Left cardiac atrium (tissue), 4 donors: ENCODE results near the gene ZDBF2. TPM values are rescaled to one million over a fixed set of nuclear protein-coding genes. Genes with fewer than 3 reads are reported as not detected.
"Not testable (repeated sequence)": the region's sequence is repeated elsewhere in the genome, so short reads cannot be mapped to it uniquely, and the experiment has no call there.

Source experiments
- ATAC-seq, 2 donors: fragments of 200-7000 bp; cut with Tn5 transposase; one replicate each; pipeline ENCODE4 v1.9.1; 2020; ENCODE audit warnings: mild to moderate bottlenecking in 2 of 2, moderate library complexity in 2 of 2
- DNase-seq: peaks from one replicate; pipeline ENCODE4 v3.0.0-alpha.2; 2020
- intact Hi-C, 2 donors: fragments of 100-400 bp; cut with DNase I; formaldehyde crosslinking; loops; one replicate each; pipeline versions ENCODE4 v1.14.1 to v1.15.1; 2022 to 2023
- total RNA-seq, 2 donors: library from RNA; stranded (reverse); fragmentation: NEBNext Ultra II Directional; extraction: Animal tissue kit (Norgen Biotek cat#: 25700); gene quantifications; one replicate each; pipeline ENCODE4 v1.2.1, GENCODE V29; 2021
- donor health status: DM: no; HTN: yes; CAD: no.
- donor health status: DM: no; HTN: yes; CAD: no; lungs with severe emphysema.
- donor health status: DM: yes; HTN: yes; CAD: no.
- donor health status: Dilated cardiomyopathy.

The ZDBF2 gene
- total RNA-seq, 2 donors from 2014 or later = 8.5 to 10.4 TPM

DNA sequence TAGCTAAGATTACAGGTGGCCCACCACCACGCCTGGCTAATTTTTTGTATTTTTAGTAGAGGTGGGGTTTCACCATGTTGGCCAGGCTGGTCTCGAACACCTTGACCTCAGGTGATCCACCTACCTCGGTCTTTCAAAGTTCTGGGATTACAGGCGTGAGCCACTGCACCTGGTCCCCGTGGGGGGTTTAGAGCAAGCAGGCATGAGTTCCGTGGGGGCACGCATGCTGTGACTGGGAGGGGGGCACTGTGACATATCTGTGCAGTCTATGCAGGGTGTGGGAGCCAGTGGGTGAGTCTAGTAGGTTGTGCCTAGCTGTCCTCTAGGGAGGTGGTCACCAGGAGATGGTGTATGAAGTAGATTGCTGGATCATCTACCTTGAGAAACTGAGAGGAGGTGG, 16.6 kb upstream of the ZDBF2 start:
- no peak for ATAC-seq
- no peak for DNase-seq
- intact Hi-C loops = no loop called here

DNA sequence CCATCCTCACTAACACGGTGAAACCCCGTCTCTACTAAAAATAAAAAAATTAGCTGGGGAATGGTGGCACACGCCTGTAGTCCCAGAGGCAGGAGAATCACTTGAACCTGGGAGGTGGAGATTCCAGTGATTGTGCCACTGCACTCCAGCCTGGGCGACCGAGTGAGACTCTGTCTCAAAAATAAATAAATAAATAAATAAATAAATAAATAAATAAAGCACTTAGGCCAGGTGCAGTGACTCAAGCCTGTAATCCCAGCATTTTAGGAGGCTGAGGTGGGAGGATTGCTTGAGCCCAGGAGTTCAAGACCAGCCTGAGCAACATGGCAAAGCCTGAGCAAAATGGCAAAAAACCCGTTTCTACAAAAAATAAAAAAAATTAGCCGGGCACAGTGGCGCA, 15.8 kb upstream of the ZDBF2 start:
- DNase-seq, ATAC-seq, intact Hi-C loops: not testable (repeated sequence)

DNA sequence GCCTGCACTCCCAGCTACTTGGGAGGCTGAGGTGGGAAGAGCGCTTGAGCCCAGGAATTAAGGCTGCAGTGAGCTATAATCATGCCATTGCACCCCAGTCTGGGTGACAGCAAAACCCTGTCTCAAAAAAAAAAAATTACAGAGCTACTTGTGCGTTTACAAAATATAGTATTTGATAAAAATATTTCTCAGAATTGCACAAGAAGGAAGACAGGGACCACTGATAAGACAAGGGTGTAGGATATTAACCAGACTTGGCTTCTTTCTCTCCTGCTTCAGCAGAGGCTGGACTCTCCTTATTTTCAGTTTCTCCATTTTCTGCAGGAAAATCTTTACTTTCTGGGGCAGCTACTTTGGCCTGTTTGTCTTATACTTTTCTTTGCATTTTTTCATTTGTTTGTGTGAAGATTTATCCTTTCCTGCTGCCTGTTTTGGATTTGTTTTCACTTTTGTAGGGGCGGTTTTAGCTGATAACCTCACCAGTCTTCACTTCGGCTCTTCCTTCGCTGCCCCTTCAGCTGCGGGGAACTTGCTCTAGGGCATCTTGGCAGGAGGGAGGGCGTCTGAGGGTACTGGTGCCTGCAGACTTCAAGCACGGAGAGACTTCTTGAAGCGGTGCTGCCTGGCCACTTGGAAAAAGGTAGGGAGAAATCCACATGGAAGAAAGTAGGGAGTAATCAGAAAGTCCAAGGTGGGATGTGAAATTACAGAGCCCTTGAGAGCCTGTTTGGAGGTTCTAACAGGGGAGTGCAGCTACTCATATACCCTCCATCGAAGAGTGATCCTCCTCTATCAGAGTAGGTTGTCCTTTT, 14.9 kb upstream of the ZDBF2 start:
- no peak for DNase-seq
- ATAC-seq = no peak
- intact Hi-C loops = no loop called here

DNA sequence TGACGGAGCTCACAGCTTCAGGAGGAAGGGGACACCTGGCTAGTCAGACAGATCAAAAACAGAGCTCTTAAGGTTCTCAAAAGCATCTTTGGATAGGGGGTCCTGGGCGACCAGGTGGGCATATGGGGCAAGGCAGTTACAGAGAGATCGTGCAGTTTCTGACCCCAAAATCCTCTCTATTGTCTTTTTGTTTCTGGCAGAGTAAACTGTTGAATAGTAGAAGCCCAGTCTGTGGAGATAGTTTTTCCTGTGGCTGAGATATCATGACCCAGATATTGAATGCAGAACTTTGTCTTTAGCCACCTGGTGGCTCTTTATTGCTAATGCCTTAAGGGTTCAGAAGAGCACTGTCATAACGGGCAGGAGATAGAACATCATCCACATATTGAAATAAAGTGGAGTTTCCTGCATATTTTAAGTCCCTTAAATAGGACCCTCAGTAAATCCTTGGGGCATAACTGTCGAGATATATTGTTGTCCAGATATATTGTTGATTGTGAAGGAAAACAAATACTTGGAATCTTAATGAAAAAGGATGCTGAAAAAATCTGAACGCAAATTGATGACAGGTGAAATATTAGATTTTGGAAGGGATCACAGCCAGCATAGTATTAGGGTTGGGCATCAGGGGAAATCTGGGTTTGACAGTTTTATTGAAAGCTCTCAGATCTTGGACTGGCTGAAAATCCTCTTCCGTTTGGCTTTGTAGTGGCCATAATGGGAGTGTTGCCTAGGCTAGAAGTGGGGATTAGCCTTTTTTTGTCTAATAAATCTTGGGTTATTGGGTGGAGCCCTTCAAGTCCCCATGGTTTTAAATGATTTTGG, 14.1 kb upstream of the ZDBF2 start:
- peak in 1 of 2 donors; percentile 83 for ATAC-seq
- DNase-seq = no peak
- intact Hi-C loops = no loop called here

DNA sequence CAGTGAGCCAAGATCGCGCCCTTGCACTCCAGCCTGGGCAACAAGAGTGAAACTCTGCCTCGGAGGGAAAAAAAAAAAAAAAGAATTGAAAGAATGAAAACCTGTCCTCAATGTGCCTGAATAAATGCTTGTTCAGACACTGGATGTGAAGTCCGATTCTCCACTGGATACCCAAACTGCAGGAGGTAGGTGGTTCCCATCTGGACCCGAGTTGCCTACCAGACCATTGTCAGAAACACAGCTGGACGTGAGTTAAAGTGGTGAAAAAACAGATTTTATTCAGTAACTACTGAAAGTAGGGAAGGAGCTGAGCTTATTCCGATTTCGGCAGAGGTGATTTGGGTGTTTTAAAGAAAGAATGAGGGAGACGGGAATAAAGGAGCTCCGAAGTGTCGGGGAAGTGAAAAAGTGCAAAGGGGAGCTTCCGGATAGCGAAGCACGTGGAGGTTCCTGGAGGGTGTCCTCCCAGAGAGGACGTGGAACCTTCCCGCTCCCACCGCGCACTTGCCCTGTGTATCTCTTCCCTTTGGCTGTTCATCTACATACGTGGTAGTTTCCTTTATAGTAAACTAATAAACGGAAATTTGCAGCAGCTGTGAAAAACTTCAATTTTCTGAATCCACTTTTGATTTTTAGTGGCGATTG, 10.4 kb upstream of the ZDBF2 start:
- intact Hi-C loops = no loop called here
- DNase-seq = no peak
- ATAC-seq = no peak

DNA sequence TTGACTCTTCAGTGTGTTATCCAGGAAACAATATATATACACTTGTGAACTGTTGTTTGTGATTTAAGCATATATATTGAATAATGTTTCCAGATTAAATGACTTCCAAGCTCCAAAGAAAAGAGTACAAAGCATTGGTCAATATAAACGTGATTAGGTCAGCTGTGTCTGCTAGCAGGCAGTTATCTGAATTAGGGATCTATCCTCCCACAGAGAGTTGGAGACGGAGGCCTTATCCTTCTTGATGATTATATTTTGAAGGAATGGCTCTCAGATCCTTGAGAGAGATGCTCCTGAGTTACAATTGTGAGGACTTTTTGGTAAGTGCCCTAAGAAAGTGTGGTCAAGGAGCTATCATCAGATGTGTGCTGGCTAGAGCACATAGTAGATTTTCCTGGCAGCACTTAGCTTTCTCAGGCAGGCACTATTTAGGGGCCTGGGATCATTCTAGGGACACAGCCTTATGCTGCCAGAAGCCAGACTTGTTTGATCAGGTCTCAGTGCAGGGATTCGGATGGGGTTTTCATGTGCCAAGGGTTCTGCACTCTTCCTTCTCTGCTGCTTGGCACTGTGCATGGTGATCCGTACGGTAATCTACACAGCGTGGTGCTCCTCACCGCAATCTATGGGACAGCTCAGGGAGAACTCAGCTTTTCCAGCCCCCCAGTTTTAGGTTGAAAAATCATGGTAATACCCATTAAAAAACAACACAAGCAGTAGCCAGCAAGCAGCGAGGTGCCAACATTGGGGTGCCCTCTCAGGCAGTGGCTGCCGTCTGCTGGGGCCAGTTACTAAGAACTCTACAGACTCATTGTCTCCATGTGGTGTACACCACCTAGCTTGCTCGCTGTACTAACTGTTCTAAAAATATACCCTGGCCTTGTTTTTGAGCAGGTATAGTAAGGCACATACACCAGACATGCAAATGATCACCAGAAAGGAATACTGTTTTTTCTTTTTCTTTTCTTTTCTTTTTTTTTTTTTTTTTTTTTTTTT, 8.0 kb upstream of the ZDBF2 start:
- intact Hi-C loops = no loop called here
- ATAC-seq = no peak

DNA sequence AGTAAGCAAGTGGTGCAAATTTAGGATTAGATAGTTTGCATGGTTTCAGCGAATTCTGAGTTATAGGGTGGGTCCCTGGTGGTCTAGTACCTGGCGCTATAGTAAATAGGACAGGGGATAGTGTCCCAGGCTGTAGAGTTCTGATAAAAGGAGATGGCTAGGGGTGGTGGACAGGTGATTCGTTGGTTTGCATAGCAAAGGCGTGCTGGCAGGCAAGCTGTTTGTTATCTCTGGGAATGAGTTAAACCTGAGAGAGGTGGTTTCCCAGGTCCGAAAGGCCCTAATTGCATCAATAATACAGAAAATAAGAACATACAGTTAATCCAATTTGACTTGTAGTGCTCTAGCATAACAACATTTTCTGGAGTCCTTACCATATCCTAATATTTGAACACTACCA, 6.9 kb upstream of the ZDBF2 start:
- DNase-seq = no peak
- intact Hi-C loops = no loop called here
- ATAC-seq = no peak

More for the DNA sequence above, 8.0 kb upstream of the ZDBF2 start:
- DNase-seq = no peak

DNA sequence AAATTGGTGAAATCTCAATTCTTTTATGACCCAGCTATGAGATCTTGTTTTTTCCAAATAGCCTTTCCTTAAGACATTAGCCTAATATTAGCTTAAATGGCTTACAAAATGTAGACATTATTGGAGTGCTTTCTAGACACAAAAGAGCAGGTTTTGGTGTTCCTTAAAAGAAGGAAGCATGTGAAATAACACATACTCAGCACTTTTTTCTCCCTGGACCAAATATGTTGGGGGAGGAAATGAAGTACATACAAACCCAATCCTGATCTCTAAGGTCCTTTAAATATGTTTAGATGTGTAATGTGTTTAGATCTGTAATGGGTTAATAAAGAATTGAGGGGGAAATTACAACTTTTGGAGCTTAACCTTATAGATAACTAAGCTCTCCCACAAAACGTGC, 3.4 kb upstream of the ZDBF2 start:
- no peak for ATAC-seq

DNA sequence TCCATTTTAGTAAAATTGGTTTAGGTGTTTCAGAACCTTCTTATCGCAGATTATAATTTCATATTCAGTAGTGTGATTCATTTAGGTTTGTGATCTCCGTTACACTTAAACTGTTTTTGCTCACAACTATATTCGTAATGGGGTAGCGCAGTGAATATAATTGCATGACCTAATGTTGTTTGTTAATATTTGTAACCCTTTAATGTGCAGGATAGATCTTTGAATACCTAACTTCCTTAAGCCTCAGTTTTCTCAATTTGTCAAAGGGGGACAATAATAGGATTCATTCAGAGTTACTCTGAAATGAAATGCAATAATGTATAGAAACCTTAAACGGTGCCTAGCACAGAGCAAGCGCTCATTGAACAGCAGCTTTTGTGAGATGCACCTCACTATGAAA, 558 bp upstream of the ZDBF2 start:
- no peak for ATAC-seq
- intact Hi-C loops = no loop called here
- no peak for DNase-seq

More for the DNA sequence above, 3.4 kb upstream of the ZDBF2 start:
- DNase-seq = no peak
- intact Hi-C loops = no loop called here

DNA sequence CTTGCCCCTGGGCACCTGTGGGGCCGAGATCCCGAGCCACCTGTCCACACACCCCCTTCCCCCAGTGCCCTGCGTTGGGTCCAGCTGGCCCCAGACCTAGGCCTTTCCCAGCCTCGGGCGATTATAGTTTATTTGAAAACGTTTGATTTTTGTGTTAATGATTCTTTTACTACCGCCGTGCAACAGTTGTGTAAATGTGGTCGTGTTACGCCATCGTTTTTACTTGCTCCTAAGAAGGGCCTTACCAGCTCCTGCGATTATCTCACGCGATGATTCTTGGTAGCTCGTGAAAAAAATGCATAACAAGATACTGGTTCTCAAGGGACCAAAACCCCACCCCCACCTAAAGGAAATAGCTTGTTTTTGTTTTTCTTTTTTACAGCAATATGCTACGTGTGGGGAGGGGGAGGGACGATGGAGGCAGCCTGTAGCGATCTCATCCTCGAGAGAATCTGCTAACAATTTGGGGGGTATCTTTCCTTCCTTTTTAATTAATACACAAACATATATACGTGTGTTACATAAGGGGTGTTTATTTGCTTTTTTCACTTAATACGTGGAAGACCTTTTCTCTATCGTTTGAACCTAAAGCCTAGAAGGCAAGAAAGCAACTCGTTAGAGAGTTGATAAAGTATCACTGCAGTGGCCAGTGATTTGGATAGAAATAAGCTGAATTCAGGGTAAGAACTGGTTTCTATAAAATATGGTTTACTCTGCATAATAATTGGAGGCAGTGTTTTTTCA, 1.0 kb downstream of the ZDBF2 start:
- ATAC-seq (peak; percentile 29 to 32), DNase-seq (no peak)
- intact Hi-C loops = loop anchor here in 1 of 2 donors (5.0 kb wide), 1 partner anchor 113 kb away; no protein-coding TSS in a partner anchor

DNA sequence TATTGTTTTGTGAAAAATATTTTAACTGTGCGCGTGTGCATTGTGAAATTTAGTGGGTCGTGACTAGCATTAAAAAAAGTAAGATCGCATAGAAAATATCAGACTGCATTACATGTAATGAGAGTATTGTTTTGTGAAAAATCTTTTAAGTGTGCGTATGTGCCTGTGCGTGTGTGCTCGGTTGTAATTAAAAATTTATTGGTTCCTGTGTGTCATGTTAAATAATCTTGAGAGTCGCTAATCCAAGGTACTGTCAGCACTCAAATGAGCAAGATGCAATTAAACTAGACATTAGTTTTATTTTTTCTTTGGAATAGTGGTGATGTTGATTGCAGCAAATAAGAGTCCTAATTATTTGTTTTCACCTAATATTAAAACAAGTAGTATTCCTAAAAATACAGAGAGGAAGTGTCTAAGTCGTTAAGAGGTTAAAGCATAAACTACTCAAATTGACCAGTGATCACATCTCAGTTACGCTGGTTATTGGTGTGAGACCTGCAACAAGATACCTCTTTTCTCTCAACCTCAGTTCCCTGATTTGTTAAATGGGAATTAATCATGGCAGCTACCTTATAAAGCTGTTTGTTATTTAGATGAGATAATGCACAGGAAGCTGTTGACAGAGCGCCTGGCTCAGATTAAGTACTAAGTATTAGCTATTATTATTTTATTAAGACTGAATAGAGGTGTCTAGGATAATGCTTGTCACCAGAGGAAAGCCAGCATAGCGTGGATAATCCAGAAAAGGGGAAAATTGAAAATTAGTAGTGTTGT, 1.9 kb downstream of the ZDBF2 start:
- intact Hi-C loops = loop anchor here in 1 of 2 donors (5.0 kb wide), 1 partner anchor 114 kb away; no protein-coding TSS in a partner anchor
- ATAC-seq (no peak), DNase-seq (no peak)

DNA sequence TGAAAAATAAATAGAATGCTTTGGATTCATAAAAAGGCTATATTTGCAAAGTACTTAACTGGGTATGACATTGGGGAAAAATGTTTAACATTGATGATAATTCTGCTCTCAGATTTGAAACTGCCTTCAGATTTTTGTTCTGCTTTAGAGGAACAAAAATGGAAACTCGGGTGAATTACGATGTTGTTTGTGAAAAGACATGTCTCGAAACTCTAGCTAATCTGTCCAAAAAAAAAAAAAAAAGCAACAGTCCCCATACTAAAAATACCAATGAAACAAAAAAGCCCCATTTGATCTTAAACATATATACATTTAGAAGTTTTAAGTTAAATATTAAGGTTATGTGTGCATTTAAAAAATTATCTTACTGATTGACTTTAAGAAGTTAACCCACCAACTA, 3.0 kb downstream of the ZDBF2 start:
- ATAC-seq (no peak), DNase-seq (no peak)
- intact Hi-C loops = loop anchor here in 1 of 2 donors (5.0 kb wide), 1 partner anchor 115 kb away; no protein-coding TSS in a partner anchor

DNA sequence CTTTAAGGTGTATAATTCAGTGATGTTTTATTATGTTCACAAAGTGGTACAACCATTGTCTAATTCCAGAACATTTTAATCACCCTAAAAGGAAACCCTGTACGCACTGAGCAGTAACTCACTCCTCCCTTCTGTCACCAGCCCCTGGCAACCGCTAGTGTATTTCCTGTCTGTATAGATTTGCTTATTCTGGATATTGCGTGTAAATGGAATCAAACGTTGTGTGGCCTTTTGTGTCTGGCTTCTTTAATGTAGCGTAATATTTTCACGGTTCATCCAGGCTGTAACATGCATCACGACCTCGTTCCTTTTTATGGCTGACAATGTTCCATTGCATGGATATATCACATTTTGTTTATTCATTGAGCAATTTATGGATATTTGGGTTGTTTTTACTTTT, 8.3 kb downstream of the ZDBF2 start:
- ATAC-seq = no peak
- intact Hi-C loops = no loop called here

DNA sequence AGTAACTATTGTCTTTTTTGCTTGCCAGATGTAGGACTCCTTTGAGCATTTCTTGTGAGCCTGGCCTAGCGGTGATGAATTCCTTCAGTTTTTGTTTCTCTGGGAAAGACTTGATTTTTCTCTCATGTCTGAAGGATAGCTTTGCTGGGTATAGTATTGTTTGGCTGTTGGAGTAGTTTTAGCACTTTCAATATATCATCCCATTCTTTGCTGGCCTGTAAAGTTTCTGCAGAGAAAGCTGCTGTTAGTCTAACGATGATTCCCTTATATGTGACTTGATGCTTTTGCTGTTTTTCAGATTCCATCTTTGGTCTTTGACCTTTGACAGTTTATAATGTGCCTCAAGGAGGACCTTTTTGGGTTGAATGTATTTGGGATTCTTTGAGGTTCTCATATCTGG, 12.7 kb downstream of the ZDBF2 start:
- ATAC-seq = no peak
- intact Hi-C loops = no loop called here
- DNase-seq = no peak

More for the DNA sequence above, 8.3 kb downstream of the ZDBF2 start:
- DNase-seq = no peak

DNA sequence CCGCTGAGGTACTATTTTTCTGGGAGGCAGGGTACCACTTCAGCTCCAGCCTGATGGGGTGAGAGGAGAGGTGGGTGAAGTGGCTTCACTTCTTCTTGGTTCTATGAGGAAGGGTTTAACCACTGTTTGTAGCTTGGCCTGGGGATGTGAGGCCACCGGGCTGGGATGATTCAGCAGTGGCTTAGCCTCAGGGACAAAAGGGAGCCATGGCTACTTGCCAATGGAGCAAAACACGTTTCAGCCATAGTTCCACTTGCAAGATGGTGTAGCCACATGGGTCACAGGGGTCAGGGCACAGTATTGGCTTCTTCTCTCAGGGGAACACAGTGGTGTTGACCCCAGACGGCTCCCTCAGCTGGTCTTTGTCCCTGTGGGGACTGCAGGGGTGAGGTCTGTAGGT, 14.9 kb downstream of the ZDBF2 start:
- DNase-seq = no peak
- ATAC-seq = no peak
- intact Hi-C loops = no loop called here

DNA sequence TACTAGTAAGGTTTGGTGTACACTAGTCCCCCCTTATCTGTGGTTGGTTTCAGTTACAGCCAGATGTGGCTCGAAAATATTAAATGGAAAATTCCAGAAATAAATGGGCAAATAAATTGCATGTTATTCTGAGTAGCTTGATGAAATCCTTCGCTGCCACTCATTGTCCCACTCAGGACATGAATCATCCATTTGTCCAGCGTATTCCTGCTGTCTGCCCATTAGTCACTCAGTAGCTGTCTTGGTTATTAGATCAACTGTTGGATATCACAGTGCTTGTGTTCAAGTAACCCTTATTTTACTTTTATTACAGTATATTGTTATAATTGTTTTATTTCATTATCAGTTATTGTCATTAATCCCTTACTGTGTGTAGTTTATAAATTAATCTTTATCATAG, 21.7 kb downstream of the ZDBF2 start:
- intact Hi-C loops = no loop called here
- DNase-seq = no peak

DNA sequence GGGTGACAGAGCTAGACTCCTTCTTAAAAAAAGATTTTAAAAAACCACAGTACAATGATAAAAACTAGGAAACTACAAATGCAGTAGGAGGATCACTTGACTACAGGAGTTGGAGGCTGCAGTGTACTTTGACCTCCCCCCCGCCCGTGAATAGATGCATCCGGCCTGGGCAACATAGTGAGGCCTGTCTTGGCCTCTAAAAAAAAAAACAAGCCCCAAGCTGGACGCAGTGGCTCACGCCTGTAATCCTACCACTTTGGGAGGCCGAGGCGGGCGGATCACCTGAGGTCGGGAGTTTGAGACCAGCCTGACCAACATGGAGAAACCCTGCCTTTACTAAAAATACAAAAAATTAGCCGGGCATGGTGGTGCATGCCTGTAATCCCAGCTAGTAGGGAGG, 25.1 kb downstream of the ZDBF2 start:
- intact Hi-C loops = not testable (repeated sequence)

More for the DNA sequence above, 21.7 kb downstream of the ZDBF2 start:
- ATAC-seq = peak in 1 of 2 donors; percentile 29

More for the DNA sequence above, 25.1 kb downstream of the ZDBF2 start:
- DNase-seq, ATAC-seq: not testable (repeated sequence)
